ENCODE results near the gene FRMD4A. TPM values are rescaled to one million over a fixed set of nuclear protein-coding genes. Genes with fewer than 3 reads are reported as not detected.
"Not testable (repeated sequence)": the region's sequence is repeated elsewhere in the genome, so short reads cannot be mapped to it uniquely, and the experiment has no call there.

FRMD4A gene
- polyA plus RNA-seq, 3 donors = 82.0 to 91.8 (median 86.9) TPM

GRCh38 chr10:13842117-13842516 lies 488.6 kb downstream of the FRMD4A start:
- no peak for DNase-seq (ENCODE audit: extremely low read depth in 1 of 11, low read depth in 9 of 11, low spot score in 4 of 11)

- DNase-seq (ENCODE audit: extremely low read depth in 1 of 11, low read depth in 9 of 11, low spot score in 4 of 11) = no peak
These were observed 490.7 kb downstream of the FRMD4A start for GRCh38 chr10:13840036-13840435.

GRCh38 chr10:13839430-13839990 lies 491.2 kb downstream of the FRMD4A start:
- DNase-seq (ENCODE audit: extremely low read depth in 1 of 11, low read depth in 9 of 11, low spot score in 4 of 11) = no peak

- no peak for DNase-seq (ENCODE audit: extremely low read depth in 1 of 11, low read depth in 9 of 11, low spot score in 4 of 11)
These were observed 491.7 kb downstream of the FRMD4A start for GRCh38 chr10:13839030-13839429.

- no peak for DNase-seq (ENCODE audit: extremely low read depth in 1 of 11, low read depth in 9 of 11, low spot score in 4 of 11)
These were observed 492.8 kb downstream of the FRMD4A start for GRCh38 chr10:13837966-13838365.

- DNase-seq (ENCODE audit: extremely low read depth in 1 of 11, low read depth in 9 of 11, low spot score in 4 of 11) = no peak
These were observed 496.0 kb downstream of the FRMD4A start for GRCh38 chr10:13834581-13835286.

GRCh38 chr10:13831711-13832141 lies 499.0 kb downstream of the FRMD4A start:
- no peak for DNase-seq (ENCODE audit: extremely low read depth in 1 of 11, low read depth in 9 of 11, low spot score in 4 of 11)

GRCh38 chr10:13830385-13830784 lies 500.3 kb downstream of the FRMD4A start:
- no peak for DNase-seq (ENCODE audit: extremely low read depth in 1 of 11, low read depth in 9 of 11, low spot score in 4 of 11)

- DNase-seq (ENCODE audit: extremely low read depth in 1 of 11, low read depth in 9 of 11, low spot score in 4 of 11) = no peak
These were observed 500.9 kb downstream of the FRMD4A start for GRCh38 chr10:13829790-13830189.

- DNase-seq (ENCODE audit: extremely low read depth in 1 of 11, low read depth in 9 of 11, low spot score in 4 of 11) = not testable (repeated sequence)
These were observed 502.4 kb downstream of the FRMD4A start for GRCh38 chr10:13828284-13828683.

- no peak for DNase-seq (ENCODE audit: extremely low read depth in 1 of 11, low read depth in 9 of 11, low spot score in 4 of 11)
These were observed 503.5 kb downstream of the FRMD4A start for GRCh38 chr10:13827076-13827797.

- DNase-seq (ENCODE audit: extremely low read depth in 1 of 11, low read depth in 9 of 11, low spot score in 4 of 11) = no peak
These were observed 506.9 kb downstream of the FRMD4A start for GRCh38 chr10:13823709-13824405.

- no peak for DNase-seq (ENCODE audit: extremely low read depth in 1 of 11, low read depth in 9 of 11, low spot score in 4 of 11)
These were observed 507.5 kb downstream of the FRMD4A start for GRCh38 chr10:13823096-13823708.

GRCh38 chr10:13822490-13822889 lies 508.2 kb downstream of the FRMD4A start:
- DNase-seq (ENCODE audit: extremely low read depth in 1 of 11, low read depth in 9 of 11, low spot score in 4 of 11) = no peak

GRCh38 chr10:13820964-13821337 lies 509.8 kb downstream of the FRMD4A start:
- no peak for DNase-seq (ENCODE audit: extremely low read depth in 1 of 11, low read depth in 9 of 11, low spot score in 4 of 11)

- no peak for DNase-seq (ENCODE audit: extremely low read depth in 1 of 11, low read depth in 9 of 11, low spot score in 4 of 11)
These were observed 510.4 kb downstream of the FRMD4A start for GRCh38 chr10:13820119-13820963.

- DNase-seq (ENCODE audit: extremely low read depth in 1 of 11, low read depth in 9 of 11, low spot score in 4 of 11) = no peak
These were observed 514.4 kb downstream of the FRMD4A start for GRCh38 chr10:13816195-13816925.

GRCh38 chr10:13815756-13816155 lies 515.0 kb downstream of the FRMD4A start:
- no peak for DNase-seq (ENCODE audit: extremely low read depth in 1 of 11, low read depth in 9 of 11, low spot score in 4 of 11)

Data from renal cortex interstitium (tissue), 11 donors.